ENCODE data around the gene DAGLA.
A peak's percentile ranks its signal among the peaks of the same experiment; 100 is the strongest.

The DAGLA gene

DNA sequence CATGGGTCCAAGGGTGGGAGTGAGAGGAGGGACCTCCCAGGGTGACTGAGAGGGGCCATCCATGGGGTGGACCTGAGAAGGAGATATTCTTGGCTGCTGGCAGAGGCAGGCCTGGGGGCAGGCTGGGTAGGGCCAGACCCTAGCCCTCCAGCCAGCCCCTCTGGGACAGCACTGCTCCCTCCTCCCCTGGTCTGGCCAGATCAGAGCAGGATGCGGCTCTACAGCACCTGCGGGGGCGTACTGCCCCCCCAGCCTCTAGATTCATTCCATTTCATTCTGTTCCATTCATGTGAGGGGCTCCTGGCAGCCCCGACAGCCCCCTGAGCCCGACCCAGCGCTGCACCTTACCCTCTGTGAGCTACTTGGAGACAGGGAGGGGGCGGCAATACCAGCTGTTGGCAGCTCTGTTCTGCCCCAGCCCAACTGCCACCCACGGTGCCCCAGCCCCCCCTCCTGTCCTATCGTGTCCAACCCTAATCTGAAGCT is 37.9 kb downstream of the DAGLA start:
- TF ChIP-seq, protein P1, sequence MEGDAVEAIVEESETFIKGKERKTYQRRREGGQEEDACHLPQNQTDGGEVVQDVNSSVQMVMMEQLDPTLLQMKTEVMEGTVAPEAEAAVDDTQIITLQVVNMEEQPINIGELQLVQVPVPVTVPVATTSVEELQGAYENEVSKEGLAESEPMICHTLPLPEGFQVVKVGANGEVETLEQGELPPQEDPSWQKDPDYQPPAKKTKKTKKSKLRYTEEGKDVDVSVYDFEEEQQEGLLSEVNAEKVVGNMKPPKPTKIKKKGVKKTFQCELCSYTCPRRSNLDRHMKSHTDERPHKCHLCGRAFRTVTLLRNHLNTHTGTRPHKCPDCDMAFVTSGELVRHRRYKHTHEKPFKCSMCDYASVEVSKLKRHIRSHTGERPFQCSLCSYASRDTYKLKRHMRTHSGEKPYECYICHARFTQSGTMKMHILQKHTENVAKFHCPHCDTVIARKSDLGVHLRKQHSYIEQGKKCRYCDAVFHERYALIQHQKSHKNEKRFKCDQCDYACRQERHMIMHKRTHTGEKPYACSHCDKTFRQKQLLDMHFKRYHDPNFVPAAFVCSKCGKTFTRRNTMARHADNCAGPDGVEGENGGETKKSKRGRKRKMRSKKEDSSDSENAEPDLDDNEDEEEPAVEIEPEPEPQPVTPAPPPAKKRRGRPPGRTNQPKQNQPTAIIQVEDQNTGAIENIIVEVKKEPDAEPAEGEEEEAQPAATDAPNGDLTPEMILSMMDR (IDR thresholded peaks at IDR 0.05; ENCODE audit: low read depth, low read length): no peak
- DNase-seq: no peak
- H3K27me3 ChIP-seq (ENCODE audit: insufficient read depth, low read depth, severe bottlenecking): no peaks in the 10 kb centered on the region
- H3K36me3 ChIP-seq: no peaks in the 10 kb centered on the region
- no peak overlapping the region for H3K27ac ChIP-seq
- H3K4me3 ChIP-seq (ENCODE audit: low read depth, low read length): no peak overlapping the region
- no peaks in the 10 kb centered on the region for H3K9me3 ChIP-seq (ENCODE audit: severe bottlenecking)

DNA sequence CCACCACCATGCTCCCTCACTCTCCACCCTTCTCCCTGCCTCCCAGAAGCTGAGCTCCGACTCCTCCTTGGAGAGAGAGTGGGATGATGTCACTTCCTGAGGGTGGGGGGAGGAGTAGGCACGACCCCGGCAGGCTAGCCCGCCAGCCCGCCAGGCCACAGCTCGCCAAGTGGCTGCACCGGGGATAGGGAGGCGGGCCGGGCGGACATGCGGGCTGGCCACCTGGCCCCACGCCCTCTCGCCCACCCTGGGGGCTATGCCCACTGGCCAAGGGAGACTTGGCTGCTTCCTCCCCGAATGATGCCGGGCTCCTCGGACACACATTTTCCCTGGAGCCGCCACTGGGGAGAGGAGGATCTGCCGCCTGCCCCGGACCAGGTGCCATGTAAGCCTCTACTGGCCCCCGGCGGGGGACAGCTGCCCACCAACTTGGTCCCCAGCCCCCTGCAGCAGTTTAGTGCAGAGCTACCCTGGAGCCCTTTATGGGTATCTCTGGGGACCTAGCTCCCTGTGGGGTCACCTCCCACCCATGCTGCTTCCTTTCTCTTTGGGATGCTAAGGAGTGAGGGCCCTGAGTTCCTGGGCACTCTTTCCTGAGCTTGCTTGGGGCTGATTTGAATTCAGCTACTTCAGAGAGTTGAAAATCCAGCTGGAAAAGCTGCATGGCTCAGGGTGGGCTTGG is 38.6 kb downstream of the DAGLA start:
- Histone ChIP-seq H3K9me3 (ENCODE audit: severe bottlenecking) (no peaks in the 10 kb centered on the region), H3K27me3 (ENCODE audit: insufficient read depth, low read depth, severe bottlenecking) (no peaks in the 10 kb centered on the region), H3K27ac (no peak overlapping the region), H3K36me3 (no peaks in the 10 kb centered on the region), H3K4me3 (ENCODE audit: low read depth, low read length) (no peak overlapping the region)
- DNase-seq: no peak
- TF ChIP-seq, protein P1 (IDR thresholded peaks at IDR 0.05; ENCODE audit: low read depth, low read length): no peak

DNA sequence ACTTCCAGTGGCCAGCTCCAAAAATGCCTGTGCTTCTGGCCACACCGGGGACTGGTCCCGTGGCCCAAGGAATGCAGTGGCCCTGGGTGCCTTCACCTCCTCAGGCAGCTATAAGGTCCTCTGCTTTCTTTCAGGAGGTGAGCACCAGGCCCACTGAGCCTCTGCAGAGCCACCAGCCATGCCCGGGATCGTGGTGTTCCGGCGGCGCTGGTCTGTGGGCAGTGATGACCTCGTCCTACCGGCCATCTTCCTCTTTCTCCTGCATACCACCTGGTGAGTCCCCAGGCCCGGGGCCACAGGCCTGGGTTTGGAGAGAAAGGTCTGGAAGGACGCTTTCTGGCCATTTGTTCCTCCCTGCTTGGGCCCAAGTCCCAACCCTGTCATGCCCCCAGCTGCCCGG is 39.8 kb downstream of the DAGLA start:
- TF ChIP-seq, protein P1 (IDR thresholded peaks at IDR 0.05; ENCODE audit: low read depth, low read length): no peak
- Histone ChIP-seq H3K27ac (no peak overlapping the region), H3K4me3 (ENCODE audit: low read depth, low read length) (no peak overlapping the region), H3K36me3 (no peaks in the 10 kb centered on the region), H3K9me3 (ENCODE audit: severe bottlenecking) (no peaks in the 10 kb centered on the region), H3K27me3 (ENCODE audit: insufficient read depth, low read depth, severe bottlenecking) (no peaks in the 10 kb centered on the region)
- DNase-seq: no peak

DNA sequence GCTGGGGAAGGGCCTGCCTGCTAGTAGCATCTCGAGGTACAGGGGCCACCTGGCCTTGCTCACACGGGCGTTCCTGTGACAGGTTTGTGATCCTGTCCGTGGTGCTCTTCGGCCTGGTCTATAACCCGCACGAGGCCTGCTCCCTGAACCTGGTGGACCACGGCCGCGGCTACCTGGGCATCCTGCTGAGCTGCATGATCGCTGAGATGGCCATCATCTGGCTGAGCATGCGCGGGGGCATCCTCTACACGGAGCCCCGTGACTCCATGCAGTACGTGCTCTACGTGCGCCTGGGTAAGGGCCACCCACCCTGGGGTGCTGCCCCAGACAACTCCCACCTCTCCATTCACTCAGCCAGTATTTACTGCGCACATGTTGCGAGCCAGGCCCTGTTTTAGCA is 40.4 kb downstream of the DAGLA start:
- DNase-seq: no peak
- H3K36me3 ChIP-seq: no peaks in the 10 kb centered on the region
- TF ChIP-seq, protein P1 (IDR thresholded peaks at IDR 0.05; ENCODE audit: low read depth, low read length): no peak

DNA sequence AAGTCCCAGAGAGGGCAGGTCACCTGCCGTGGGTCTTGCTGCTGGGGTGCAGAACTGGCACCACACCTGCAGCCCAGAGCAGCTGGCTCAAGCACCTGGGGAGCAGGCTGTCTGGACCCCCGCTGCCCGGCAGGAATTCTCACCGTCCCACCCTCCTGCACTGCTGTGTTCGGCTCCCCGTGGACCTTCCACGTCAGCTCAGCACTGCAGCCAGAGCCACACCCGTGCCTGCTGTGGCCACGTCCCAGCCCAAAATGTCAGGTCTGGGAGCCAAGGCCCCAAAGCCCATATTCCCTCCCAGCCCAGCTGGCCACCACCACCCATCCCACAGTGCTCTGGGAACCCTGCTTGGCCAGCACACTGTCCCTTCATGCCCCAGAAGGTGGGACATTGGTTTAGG is 44.2 kb downstream of the DAGLA start:
- no peak for DNase-seq
- TF ChIP-seq, protein P1 (IDR thresholded peaks at IDR 0.05; ENCODE audit: low read depth, low read length): no peak
- H3K4me3 ChIP-seq (ENCODE audit: low read depth, low read length): no peak overlapping the region
- H3K36me3 ChIP-seq: no peaks in the 10 kb centered on the region
- H3K9me3 ChIP-seq (ENCODE audit: severe bottlenecking): no peaks in the 10 kb centered on the region
- no peaks in the 10 kb centered on the region for H3K27me3 ChIP-seq (ENCODE audit: insufficient read depth, low read depth, severe bottlenecking)
- H3K27ac ChIP-seq: no peak overlapping the region

More for the DNA sequence above, 40.4 kb downstream of the DAGLA start:
- no peak overlapping the region for H3K27ac ChIP-seq
- no peaks in the 10 kb centered on the region for H3K27me3 ChIP-seq (ENCODE audit: insufficient read depth, low read depth, severe bottlenecking)
- H3K9me3 ChIP-seq (ENCODE audit: severe bottlenecking): no peaks in the 10 kb centered on the region
- H3K4me3 ChIP-seq (ENCODE audit: low read depth, low read length): no peak overlapping the region

DNA sequence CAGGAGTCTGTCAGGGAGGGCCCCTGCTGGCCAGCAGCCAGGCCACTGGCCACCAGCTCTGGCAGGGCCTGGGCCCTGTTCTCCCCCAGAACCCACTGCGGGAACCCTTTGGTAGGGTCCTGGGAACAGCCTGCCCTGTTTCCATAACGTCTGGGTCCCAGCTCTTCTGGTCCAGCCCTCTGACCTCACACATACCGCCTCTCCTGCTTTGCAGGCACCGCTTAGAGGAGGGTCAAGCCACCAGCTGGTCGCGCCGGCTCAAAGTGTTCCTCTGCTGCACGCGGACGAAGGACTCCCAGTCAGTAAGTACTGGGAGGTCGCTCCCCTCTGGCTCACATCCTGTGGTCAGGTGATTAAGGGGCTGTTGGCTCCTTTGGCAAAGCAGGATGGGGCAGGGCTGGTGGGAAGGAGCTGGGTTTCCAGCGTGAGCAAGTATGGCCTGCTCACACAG is 45.6 kb downstream of the DAGLA start:
- Histone ChIP-seq H3K4me3 (ENCODE audit: low read depth, low read length) (no peak overlapping the region), H3K9me3 (ENCODE audit: severe bottlenecking) (no peaks in the 10 kb centered on the region), H3K36me3 (no peaks in the 10 kb centered on the region), H3K27me3 (ENCODE audit: insufficient read depth, low read depth, severe bottlenecking) (no peaks in the 10 kb centered on the region), H3K27ac (no peak overlapping the region)
- DNase-seq: peak; percentile 39
- TF ChIP-seq, protein P1 (IDR thresholded peaks at IDR 0.05; ENCODE audit: low read depth, low read length): no peak

Measured in WERI-Rb-1 (cell line).